Measurements from ENCODE around the gene CALML5.

CALML5 gene

GRCh38 chr10:5533098-5533731 is 33.8 kb upstream of the CALML5 start:
- no peak for DNase-seq (ENCODE audit: low spot score)

GRCh38 chr10:5532618-5533097 is 33.3 kb upstream of the CALML5 start:
- no peak for DNase-seq (ENCODE audit: low spot score)

- DNase-seq (ENCODE audit: low spot score), result no peak
These were observed 32.9 kb upstream of the CALML5 start for GRCh38 chr10:5532307-5532605.

GRCh38 chr10:5531558-5532306 is 32.4 kb upstream of the CALML5 start:
- DNase-seq (ENCODE audit: low spot score), result no peak

GRCh38 chr10:5530846-5531557 is 31.6 kb upstream of the CALML5 start:
- no peak for DNase-seq (ENCODE audit: low spot score)

- DNase-seq (ENCODE audit: low spot score), result no peak
These were observed 31.0 kb upstream of the CALML5 start for GRCh38 chr10:5530412-5530806.

GRCh38 chr10:5529702-5530411 is 30.5 kb upstream of the CALML5 start:
- DNase-seq (ENCODE audit: low spot score), result no peak

- DNase-seq (ENCODE audit: low spot score), result no peak
These were observed 29.8 kb upstream of the CALML5 start for GRCh38 chr10:5528989-5529701.

- no peak for DNase-seq (ENCODE audit: low spot score)
These were observed 28.2 kb upstream of the CALML5 start for GRCh38 chr10:5527332-5528200.

- no peak for DNase-seq (ENCODE audit: low spot score)
These were observed 27.4 kb upstream of the CALML5 start for GRCh38 chr10:5526691-5527331.

GRCh38 chr10:5525561-5526341 is 26.4 kb upstream of the CALML5 start:
- DNase-seq (ENCODE audit: low spot score), result no peak

- DNase-seq (ENCODE audit: low spot score), result no peak
These were observed 25.5 kb upstream of the CALML5 start, which contains the start of gene CALML3 for GRCh38 chr10:5524641-5525560. Gene CALML3, plus strand, starts transcription at chr10:5524961. Its CDS starts 125 bp downstream, at chr10:5525086.

- no peak for DNase-seq (ENCODE audit: low spot score)
These were observed 24.6 kb upstream of the CALML5 start for GRCh38 chr10:5523796-5524574.

GRCh38 chr10:5522913-5523560 is 23.7 kb upstream of the CALML5 start:
- DNase-seq (ENCODE audit: low spot score), result no peak

GRCh38 chr10:5519054-5519453 is 19.7 kb upstream of the CALML5 start:
- DNase-seq (ENCODE audit: low spot score), result no peak

GRCh38 chr10:5518143-5518542 is 18.8 kb upstream of the CALML5 start:
- DNase-seq (ENCODE audit: low spot score), result no peak

GRCh38 chr10:5517546-5517945 is 18.2 kb upstream of the CALML5 start:
- DNase-seq (ENCODE audit: low spot score), result no peak

Data from RKO (cell line).